Heart left ventricle (tissue), 13 donors: ENCODE results near the gene CCDC70.

Experiments used
- CTCF ChIP-seq, 12 donors: fragments of 200-600 bp; sonication (generic) in 4 of 12; IDR thresholded peaks; one replicate each; pipeline versions ENCODE4 v1.5.0 to v1.8.0; 2018 to 2022; ENCODE audit warnings: antibody characterized with exemption in 12 of 12, mild to moderate bottlenecking in 5 of 12
- POLR2A ChIP-seq, 2 donors: fragments of 450-650 bp; IDR thresholded peaks; one replicate each; pipeline ENCODE4 v1.6.1; 2017; ENCODE audit warnings: antibody characterized with exemption in 2 of 2, mild to moderate bottlenecking in 2 of 2, moderate library complexity in 2 of 2
- donor health status: ischemic (EF 13 %, LVEDD 7.1; RV severe dilation, severe dysfunction).
- donor health status: DM: no; HTN: yes; CAD: no.
- donor health status: DM: no; HTN: no; CAD: no.
- donor health status: ischemic (EF 25% LVEDD 6.9; RV normal size, moderate dysfunction).
- donor health status: ischemic (EF 25% LVEDD 5.7; RV mildly dilated, moderate dysfunction).
- donor health status: ischemic (EF 35%, LVEDD 5.7; RV mildly dilated, moderate dysfunction).
- donor health status: nonischemic (EF 11% LVEDD 7.7; RV severe dilation, severe dysfunction).
- donor health status: DM: yes; HTN: yes; CAD: no.
- donor health status: PGD.
- donor health status: ischemic (EF 29% LVEDD 5.4; RV normal size, mild dysfunction).
- donor health status: nonischemic (EF 23%, LVEDD 6.1; RV moderate dilation, normal function).

GRCh38 chr13:51834581-51835171 is 27.1 kb upstream of the CCDC70 start:
- no peak for TF ChIP-seq CTCF (IDR thresholded peaks at IDR 0.05)
- TF ChIP-seq POLR2A (IDR thresholded peaks at IDR 0.05) = no peak
